SK-N-SH (cell line): ENCODE measurements around the gene FMN2.

Experiments used
- CHD2 ChIP-seq: fragments of 150-350 bp; IDR thresholded peaks from 2 replicates; pipeline ENCODE4 v1.6.1; 2018; ENCODE audit warnings: low read length; ENCODE audit not compliant: partially characterized antibody
- EP300 ChIP-seq, 2 experiments: IDR thresholded peaks; 2 replicates each; pipeline versions ENCODE4 v1.4.0 to v1.6.1; 2012; ENCODE audit warnings: borderline replicate concordance in 1 of 2, low read depth in 1 of 2, low read length in 1 of 2
- EZH2phosphoT487 ChIP-seq: fragments of 200-600 bp; sonication (generic); IDR thresholded peaks from 2 replicates; pipeline ENCODE4 v1.6.1; 2017; ENCODE audit warnings: low read depth, mixed run types, mild to moderate bottlenecking, antibody characterized with exemption, moderate library complexity, borderline replicate concordance
- MXI1 ChIP-seq: IDR thresholded peaks from 2 replicates; pipeline ENCODE4 v1.6.1; 2012; ENCODE audit warnings: mild to moderate bottlenecking, low read depth, low read length, improper control_type of control experiment
- POLR2AphosphoS5 ChIP-seq: IDR thresholded peaks from 2 replicates; pipeline ENCODE4 v1.6.1; 2012; ENCODE audit warnings: low read depth, low read length
- RAD21 ChIP-seq: IDR thresholded peaks from 2 replicates; pipeline ENCODE4 v1.6.1; 2012; ENCODE audit warnings: mild to moderate bottlenecking, low read length
- TF ChIP-seq, protein P1 (sequence below): fragments of 200-600 bp; sonication (generic); IDR thresholded peaks from 2 replicates; pipeline ENCODE4 v1.6.1; 2017; ENCODE audit warnings: antibody characterized with exemption, mild to moderate bottlenecking, moderate library complexity

- TF ChIP-seq RAD21 (no peak), EZH2phosphoT487 (no peak), POLR2AphosphoS5 (no peak), CHD2 (no peak), MXI1 (no peak), EP300 (IDR thresholded peaks at IDR 0.05; ENCODE audit: borderline replicate concordance in 1 of 2, low read depth in 1 of 2, low read length in 1 of 2) (no peak)
- TF ChIP-seq, protein P1, sequence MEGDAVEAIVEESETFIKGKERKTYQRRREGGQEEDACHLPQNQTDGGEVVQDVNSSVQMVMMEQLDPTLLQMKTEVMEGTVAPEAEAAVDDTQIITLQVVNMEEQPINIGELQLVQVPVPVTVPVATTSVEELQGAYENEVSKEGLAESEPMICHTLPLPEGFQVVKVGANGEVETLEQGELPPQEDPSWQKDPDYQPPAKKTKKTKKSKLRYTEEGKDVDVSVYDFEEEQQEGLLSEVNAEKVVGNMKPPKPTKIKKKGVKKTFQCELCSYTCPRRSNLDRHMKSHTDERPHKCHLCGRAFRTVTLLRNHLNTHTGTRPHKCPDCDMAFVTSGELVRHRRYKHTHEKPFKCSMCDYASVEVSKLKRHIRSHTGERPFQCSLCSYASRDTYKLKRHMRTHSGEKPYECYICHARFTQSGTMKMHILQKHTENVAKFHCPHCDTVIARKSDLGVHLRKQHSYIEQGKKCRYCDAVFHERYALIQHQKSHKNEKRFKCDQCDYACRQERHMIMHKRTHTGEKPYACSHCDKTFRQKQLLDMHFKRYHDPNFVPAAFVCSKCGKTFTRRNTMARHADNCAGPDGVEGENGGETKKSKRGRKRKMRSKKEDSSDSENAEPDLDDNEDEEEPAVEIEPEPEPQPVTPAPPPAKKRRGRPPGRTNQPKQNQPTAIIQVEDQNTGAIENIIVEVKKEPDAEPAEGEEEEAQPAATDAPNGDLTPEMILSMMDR = no peak
Measured at GRCh38 chr1:240310226-240310925, 218.7 kb downstream of the FMN2 start.
